Measurements from ENCODE around the gene RNF41.
A peak's percentile ranks its signal among the peaks of the same experiment; 100 is the strongest.

The RNF41 gene

GRCh38 chr12:56243731-56244181 is 22.0 kb upstream of the RNF41 start:
- no peak for DNase-seq (ENCODE audit: low spot score)

- DNase-seq (ENCODE audit: low spot score), result no peak
Measured at GRCh38 chr12:56242986-56243385, 21.3 kb upstream of the RNF41 start.

DNA sequence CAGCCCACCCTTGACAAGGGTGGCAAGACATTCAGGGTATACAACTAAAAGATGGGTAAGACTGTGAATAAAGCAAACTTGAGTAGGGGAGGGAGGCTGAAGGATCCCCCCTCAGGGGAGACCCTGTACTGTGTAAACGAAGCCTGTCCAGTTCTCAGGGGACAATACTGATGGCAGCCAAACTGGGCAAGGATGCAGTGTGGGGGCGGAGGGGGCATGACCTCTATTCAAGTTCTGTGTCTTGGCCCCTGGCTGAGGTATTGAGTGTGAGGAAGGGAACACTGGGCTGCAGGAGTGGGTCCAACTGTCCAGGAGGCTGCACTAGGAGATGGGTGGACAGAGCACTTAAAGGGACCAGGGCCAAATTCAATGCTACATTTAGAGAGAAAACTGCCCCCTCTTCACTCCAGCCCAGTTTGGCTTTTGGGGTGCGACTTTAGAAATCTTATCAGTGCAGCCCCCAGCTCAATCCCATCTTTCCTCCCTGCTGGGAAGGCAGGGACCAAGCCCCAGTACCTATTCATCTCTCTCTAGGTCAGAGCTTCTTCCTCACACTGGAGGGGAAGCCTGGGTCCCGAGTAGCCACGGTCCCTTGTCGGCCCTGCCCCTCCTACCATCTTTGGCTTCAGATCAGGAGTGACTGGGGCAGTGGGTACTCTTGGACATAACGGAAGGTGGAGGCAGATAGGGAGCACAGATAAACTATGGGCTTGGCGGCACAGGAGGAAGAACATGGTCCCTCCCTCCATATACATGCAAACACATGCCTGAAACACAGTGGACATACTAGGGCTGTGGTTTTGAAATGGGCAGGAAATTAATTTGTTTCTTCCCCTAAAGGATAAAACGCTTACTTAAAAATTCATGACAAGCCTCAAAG is 19.9 kb upstream of the RNF41 start:
- no peak for DNase-seq (ENCODE audit: low spot score)

DNA sequence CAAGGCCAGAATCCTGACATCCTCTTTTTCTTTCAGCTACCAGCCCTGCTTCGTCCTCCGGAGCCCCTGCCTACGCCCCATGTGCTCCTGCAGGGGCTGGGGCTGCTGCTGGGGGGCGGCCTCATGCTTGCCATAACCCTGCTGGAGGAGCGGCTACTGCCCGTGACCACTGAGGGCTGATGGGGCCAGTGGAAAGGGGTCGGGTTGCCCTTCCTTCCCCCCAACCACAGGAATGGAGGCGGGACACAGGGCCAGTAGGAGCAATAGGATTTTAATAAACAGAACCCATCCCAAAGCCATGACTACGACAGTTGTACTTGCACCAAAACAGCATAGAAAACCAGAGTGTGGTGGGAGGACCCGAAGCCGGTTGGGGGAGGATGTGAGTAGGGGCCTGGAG is 15.8 kb upstream of the RNF41 start:
- no peak for DNase-seq (ENCODE audit: low spot score)

GRCh38 chr12:56236985-56237384 is 15.3 kb upstream of the RNF41 start:
- no peak for DNase-seq (ENCODE audit: low spot score)

- no peak for DNase-seq (ENCODE audit: low spot score)
Measured at GRCh38 chr12:56236091-56236490, 14.4 kb upstream of the RNF41 start.

DNA sequence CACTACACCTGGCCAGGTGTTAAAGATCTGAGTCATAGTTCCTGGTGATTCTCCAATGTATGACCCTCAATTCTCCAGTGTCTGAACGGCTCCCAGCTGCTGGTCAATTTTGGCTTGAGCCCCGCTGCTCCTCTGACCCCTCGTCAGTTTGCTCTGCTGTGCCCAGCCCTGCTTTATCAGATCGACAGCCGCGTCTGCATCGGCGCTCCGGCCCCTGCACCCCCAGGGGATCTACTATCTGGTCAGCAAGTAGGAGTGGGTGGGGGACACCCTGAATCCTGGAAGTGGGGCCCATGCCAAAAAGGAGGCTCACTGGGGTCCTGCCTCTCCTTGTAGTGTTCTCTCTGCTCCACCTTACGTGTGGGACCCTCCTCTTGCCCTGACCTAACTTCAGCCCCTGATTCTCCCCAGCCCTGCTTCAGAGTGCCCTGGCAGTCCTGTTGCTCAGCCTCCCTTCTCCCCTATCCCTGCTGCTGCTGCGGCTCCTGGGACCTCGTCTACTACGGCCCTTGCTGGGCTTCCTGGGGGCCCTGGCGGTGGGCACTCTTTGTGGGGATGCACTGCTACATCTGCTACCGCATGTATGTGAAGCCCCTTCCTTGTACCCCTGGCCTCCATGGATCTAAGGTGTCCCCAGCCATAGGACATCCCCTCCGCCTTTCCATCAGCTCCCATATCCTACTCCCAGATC is 13.2 kb upstream of the RNF41 start:
- no peak for DNase-seq (ENCODE audit: low spot score)

DNA sequence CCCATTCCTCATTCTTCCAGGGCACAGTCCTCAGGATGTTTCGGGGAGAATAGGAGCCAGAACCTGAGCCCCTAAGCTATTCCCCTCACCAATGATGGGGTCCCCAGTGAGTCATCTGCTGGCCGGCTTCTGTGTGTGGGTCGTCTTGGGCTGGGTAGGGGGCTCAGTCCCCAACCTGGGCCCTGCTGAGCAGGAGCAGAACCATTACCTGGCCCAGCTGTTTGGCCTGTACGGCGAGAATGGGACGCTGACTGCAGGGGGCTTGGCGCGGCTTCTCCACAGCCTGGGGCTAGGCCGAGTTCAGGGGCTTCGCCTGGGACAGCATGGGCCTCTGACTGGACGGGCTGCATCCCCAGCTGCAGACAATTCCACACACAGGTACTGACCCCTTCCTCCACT is 9.5 kb upstream of the RNF41 start:
- no peak for DNase-seq (ENCODE audit: low spot score)

GRCh38 chr12:56230432-56231183 is 8.9 kb upstream of the RNF41 start:
- no peak for DNase-seq (ENCODE audit: low spot score)

DNA sequence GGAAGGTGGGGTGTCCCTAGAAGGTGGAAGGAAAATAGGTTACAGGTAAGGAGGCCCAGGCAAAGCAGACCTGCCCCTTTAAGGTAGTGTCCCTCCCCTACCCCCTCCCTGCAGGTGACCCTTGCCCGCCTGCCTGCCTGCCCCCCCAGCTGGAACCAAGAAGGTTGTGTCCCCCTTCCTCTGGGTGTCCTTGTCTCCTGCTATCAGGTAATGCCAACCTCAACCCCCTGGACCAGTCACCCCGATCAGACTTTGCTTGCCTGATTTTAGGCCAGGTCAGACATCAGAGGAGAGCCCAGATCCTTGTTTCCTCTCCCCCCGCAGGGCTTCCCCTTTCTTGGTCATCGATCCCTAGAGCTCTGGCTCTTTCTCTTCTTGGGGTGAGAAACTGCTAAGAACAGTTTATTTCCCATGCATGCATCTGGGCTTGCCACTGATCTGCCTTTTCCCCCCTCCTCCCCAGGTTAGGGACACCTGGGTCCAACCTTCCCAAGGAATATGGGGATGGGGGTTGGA is 8.3 kb upstream of the RNF41 start, which contains the start of gene SLC39A5:
Gene SLC39A5, plus strand, starts transcription at position 136 of the 516 bp plus-strand sequence. CDS start 1,224 bp downstream, outside the sequence.
- no peak for DNase-seq (ENCODE audit: low spot score)

DNA sequence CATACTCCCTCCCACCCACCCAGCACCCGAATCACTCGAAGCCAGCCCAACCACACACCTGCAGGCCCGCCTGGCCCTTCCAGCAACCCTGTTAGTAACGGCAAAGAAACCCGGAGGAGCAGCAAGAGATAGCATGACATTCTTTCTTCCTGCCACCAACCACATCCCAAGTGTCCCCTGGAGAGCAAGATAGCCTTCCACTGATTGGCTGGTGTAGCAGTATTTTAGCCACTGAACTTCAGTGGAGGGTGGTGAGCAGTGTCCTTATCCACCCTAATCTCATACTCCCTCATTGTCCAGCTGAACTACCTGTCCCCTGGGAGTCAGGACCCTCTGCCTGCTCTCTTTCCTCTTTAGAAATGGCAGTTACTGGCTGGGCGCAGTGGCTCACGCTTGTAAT is 7.4 kb upstream of the RNF41 start:
- DNase-seq (ENCODE audit: low spot score), result no peak

DNA sequence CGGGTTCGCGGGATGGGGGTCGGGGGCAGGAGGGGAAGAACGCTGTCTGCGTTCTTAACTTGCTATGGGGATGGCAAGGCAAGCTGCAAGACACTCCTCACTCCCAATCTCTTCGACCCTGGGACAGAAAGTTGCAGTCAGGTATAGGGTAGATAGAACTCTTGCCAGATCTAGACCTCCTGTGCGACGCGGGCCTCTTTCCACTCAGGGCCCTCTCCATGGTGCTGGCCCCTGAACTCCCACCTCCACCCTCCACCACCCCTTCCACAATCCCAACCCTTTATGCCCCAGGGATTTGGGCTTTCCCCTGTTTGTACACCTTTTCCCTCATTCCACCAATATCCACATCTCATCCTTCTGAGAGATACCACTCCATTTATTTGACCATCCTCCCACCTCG is 3.2 kb upstream of the RNF41 start:
- no peak for DNase-seq (ENCODE audit: low spot score)

GRCh38 chr12:56224102-56224701 is 2.5 kb upstream of the RNF41 start, which contains the start of gene NABP2:
TSS of gene NABP2 (plus strand) at chr12:56224342. CDS start at chr12:56224857, 515 bp downstream.
- peak; percentile 99 for DNase-seq (ENCODE audit: low spot score)

GRCh38 chr12:56223571-56224101 is 1.9 kb upstream of the RNF41 start:
- no peak for DNase-seq (ENCODE audit: low spot score)

GRCh38 chr12:56222531-56222895 is 791 bp upstream of the RNF41 start:
- DNase-seq (ENCODE audit: low spot score), result no peak

- DNase-seq (ENCODE audit: low spot score), result peak; percentile 75
Measured at GRCh38 chr12:56221232-56221756, 428 bp downstream of the RNF41 start.

DNA sequence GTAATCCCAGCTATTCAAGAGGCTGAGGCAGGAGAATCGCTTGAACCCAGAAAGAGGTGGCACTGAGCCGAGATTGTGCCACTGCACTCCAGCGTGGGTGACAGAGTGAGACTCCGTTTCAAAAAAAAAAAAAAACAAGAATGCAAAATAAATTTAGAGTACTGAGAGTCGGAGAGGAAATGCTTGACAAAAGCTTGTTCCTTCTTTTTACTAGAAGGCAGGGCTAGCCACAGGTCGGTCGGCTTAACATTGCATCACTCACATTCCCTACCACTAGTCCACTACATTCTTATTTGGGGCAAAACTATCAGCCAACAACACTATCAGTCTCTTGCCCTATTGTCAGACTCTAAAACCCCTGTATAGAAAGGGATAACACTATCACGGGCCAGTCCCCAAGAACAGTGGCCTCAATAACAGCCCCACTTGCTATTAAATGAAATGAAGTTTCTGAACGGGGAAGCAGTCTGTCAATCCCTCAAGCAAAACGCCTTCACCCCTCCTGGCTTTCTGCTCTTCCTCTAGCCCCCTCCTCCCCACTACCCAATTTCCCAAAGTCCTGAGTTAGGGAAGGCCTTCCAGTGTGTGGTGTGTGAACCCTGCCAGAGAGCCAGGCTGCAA is 1.0 kb downstream of the RNF41 start:
- DNase-seq (ENCODE audit: low spot score), result no peak

GRCh38 chr12:56219840-56220239 is 1.9 kb downstream of the RNF41 start:
- DNase-seq (ENCODE audit: low spot score), result no peak

GRCh38 chr12:56216461-56216860 is 5.3 kb downstream of the RNF41 start:
- no peak for DNase-seq (ENCODE audit: low spot score)

- no peak for DNase-seq (ENCODE audit: low spot score)
Measured at GRCh38 chr12:56213878-56214277, 7.8 kb downstream of the RNF41 start.

GRCh38 chr12:56212361-56212760 is 9.4 kb downstream of the RNF41 start:
- no peak for DNase-seq (ENCODE audit: low spot score)
